GM03348 (cell line): Measurements from ENCODE around the gene AACS.

Experiments
- DNase-seq: peaks from one replicate; pipeline ENCODE4 v3.0.0; 2012; ENCODE audit warnings: low spot score

Gene AACS

GRCh38 chr12:125152463-125152862, 87.2 kb downstream of the AACS start:
- DNase-seq = no peak

GRCh38 chr12:125155366-125155765, 90.1 kb downstream of the AACS start:
- no peak for DNase-seq

- DNase-seq = no peak
These were observed 91.9 kb downstream of the AACS start for GRCh38 chr12:125157177-125157576.

GRCh38 chr12:125159702-125160101, 94.5 kb downstream of the AACS start:
- no peak for DNase-seq

GRCh38 chr12:125160281-125160955, 95.2 kb downstream of the AACS start:
- no peak for DNase-seq

- no peak for DNase-seq
These were observed 96.4 kb downstream of the AACS start for GRCh38 chr12:125161712-125162022.

GRCh38 chr12:125162489-125163028, 97.3 kb downstream of the AACS start:
- DNase-seq = no peak

- DNase-seq = no peak
These were observed 97.9 kb downstream of the AACS start for GRCh38 chr12:125163148-125163547.

- no peak for DNase-seq
These were observed 99.3 kb downstream of the AACS start for GRCh38 chr12:125164541-125164940.

GRCh38 chr12:125166041-125166440, 100.8 kb downstream of the AACS start:
- no peak for DNase-seq

GRCh38 chr12:125167658-125168057, 102.4 kb downstream of the AACS start:
- no peak for DNase-seq

GRCh38 chr12:125169451-125169850, 104.2 kb downstream of the AACS start:
- no peak for DNase-seq

- DNase-seq = no peak
These were observed 104.6 kb downstream of the AACS start for GRCh38 chr12:125169870-125170269.

- DNase-seq = no peak
These were observed 106.0 kb downstream of the AACS start for GRCh38 chr12:125171267-125171666.

GRCh38 chr12:125172231-125172850, 107.1 kb downstream of the AACS start:
- DNase-seq = no peak

- no peak for DNase-seq
These were observed 110.3 kb downstream of the AACS start for GRCh38 chr12:125175576-125175975.

- DNase-seq = no peak
These were observed 113.0 kb downstream of the AACS start for GRCh38 chr12:125178222-125178621.

- no peak for DNase-seq
These were observed 114.9 kb downstream of the AACS start for GRCh38 chr12:125180144-125180543.

GRCh38 chr12:125181107-125181506, 115.9 kb downstream of the AACS start:
- no peak for DNase-seq

- DNase-seq = peak; percentile 95
These were observed 118.2 kb downstream of the AACS start for GRCh38 chr12:125183187-125184067.

- DNase-seq = no peak
These were observed 119.2 kb downstream of the AACS start for GRCh38 chr12:125184213-125184967.

- no peak for DNase-seq
These were observed 120.1 kb downstream of the AACS start for GRCh38 chr12:125185311-125185739.
